Transverse colon (tissue), 4 donors: ENCODE results near the gene SDK1. TPM values are rescaled to one million over a fixed set of nuclear protein-coding genes. Genes with fewer than 3 reads are reported as not detected.

ENCODE experiments used
- DNase-seq: peaks from one replicate; pipeline ENCODE4 v3.0.0-alpha.2; 2019
- H3K27ac ChIP-seq, 4 donors: fragments of 200-600 bp; sonication (generic); 2 replicates each; pipeline ENCODE4 v1.5.1; 2016 to 2018; ENCODE audit warnings: inconsistent platforms in 4 of 4
- H3K27me3 ChIP-seq: fragments of 200-600 bp; sonication (generic); 2 replicates; pipeline ENCODE4 v1.5.1; 2017; ENCODE audit warnings: inconsistent platforms
- H3K36me3 ChIP-seq, 4 donors: fragments of 200-600 bp; sonication (generic); 2 replicates each; pipeline ENCODE4 v1.5.1; 2017 to 2019; ENCODE audit warnings: inconsistent platforms in 4 of 4
- H3K4me1 ChIP-seq, 4 donors: fragments of 200-600 bp; sonication (generic); 2 replicates each; pipeline ENCODE4 v1.5.1; 2017 to 2020; ENCODE audit warnings: inconsistent platforms in 4 of 4
- H3K4me3 ChIP-seq, 4 donors: fragments of 200-600 bp; sonication (generic); 1 replicate in 1 of 4; 2 replicates in 3 of 4; pipeline versions ENCODE4 v1.5.1 to v1.6.1; 2017 to 2019; ENCODE audit warnings: inconsistent platforms in 4 of 4
- H3K9me3 ChIP-seq, 2 donors: fragments of 200-600 bp; sonication (generic); 2 replicates each; pipeline ENCODE4 v1.5.1; 2017 to 2019; ENCODE audit warnings: inconsistent platforms in 2 of 2
- CTCF ChIP-seq, 5 experiments: fragments of 200-600 bp in 3 of 5; fragments of 450-650 bp in 2 of 5; sonication (generic) in 3 of 5; IDR thresholded peaks; 1 replicate in 2 of 5; 2 replicates in 3 of 5; pipeline ENCODE4 v1.5.1; 2016 to 2017; ENCODE audit warnings: antibody characterized with exemption in 5 of 5, inconsistent platforms in 3 of 5, mild to moderate bottlenecking in 2 of 5, moderate library complexity in 1 of 5
- EP300 ChIP-seq: sonication (generic); formaldehyde crosslinking; IDR thresholded peaks from one replicate; pipeline ENCODE4 v1.6.1; 2017; ENCODE audit warnings: antibody characterized with exemption, low read depth
- POLR2A ChIP-seq: fragments of 450-650 bp; IDR thresholded peaks from one replicate; pipeline ENCODE4 v1.6.1; 2016; ENCODE audit warnings: antibody characterized with exemption, mild to moderate bottlenecking, moderate library complexity
- POLR2AphosphoS5 ChIP-seq, 3 donors: sonication (generic); formaldehyde crosslinking; IDR thresholded peaks; one replicate each; pipeline ENCODE4 v1.6.1; 2016; ENCODE audit warnings: antibody characterized with exemption in 3 of 3
- WGBS, 2 donors: methylation state at CpG; one replicate each; pipeline ENCODE4 v1.1.5; 2018; ENCODE audit warnings: low coverage in 1 of 2; 5-methylcytosine and 5-hydroxymethylcytosine counted together
- in situ Hi-C, 4 donors: fragments of 200-750 bp; cut with MboI; loops; one replicate each; pipeline versions ENCODE4 v1.15.0 to v1.15.1; 2017; ENCODE audit warnings: low sequenced_read_pairs in 3 of 4, low pct_ligation_motif_present in 1 of 4, low pct_unique_long_range_greater_than_20kb in 1 of 4
- intact Hi-C: fragments of 100-400 bp; cut with DNase I; formaldehyde crosslinking; loops from one replicate; pipeline ENCODE4 v1.15.1; 2023; ENCODE audit warnings: low total_unique reads
- total RNA-seq, 4 donors: library from RNA; depleted of rRNA; stranded (reverse); fragments of >200 nt; gene quantifications; one replicate each; pipeline ENCODE4 v1.1.0, GENCODE V29; 2016

Gene SDK1
- total RNA-seq, 4 donors from 2014 or later: 4.0 to 8.6 (median 5.4) TPM

GRCh38 chr7:3466261-3466660, 165.2 kb downstream of the SDK1 start:
- Histone ChIP-seq H3K36me3 (no peaks in the 10 kb centered on the region), H3K9me3 (no peaks in the 10 kb centered on the region), H3K4me1 (no peaks in the 10 kb centered on the region), H3K27ac (no peak overlapping the region), H3K4me3 (no peak overlapping the region), H3K27me3 (no peaks in the 10 kb centered on the region)
- DNase-seq: no peak
- in situ Hi-C loops (no loop called here), intact Hi-C loops (no loop called here)
- WGBS, 2 donors: 82 to 93% methylated on average over 3 to 4 of the region's 4 CpGs
- no peak for TF ChIP-seq CTCF (IDR thresholded peaks at IDR 0.05)

- no peaks in the 10 kb centered on the region for H3K4me1 ChIP-seq
- intact Hi-C loops: no loop called here
- no peaks in the 10 kb centered on the region for H3K9me3 ChIP-seq
- DNase-seq: no peak
- no peak overlapping the region for H3K4me3 ChIP-seq
- in situ Hi-C loops: no loop called here
- WGBS, 2 donors: 71 to 74% methylated on average over 3 of the region's 3 CpGs
- no peaks in the 10 kb centered on the region for H3K27me3 ChIP-seq
- H3K36me3 ChIP-seq: no peaks in the 10 kb centered on the region
- TF ChIP-seq POLR2A: no peak
- no peak for TF ChIP-seq EP300
- TF ChIP-seq POLR2AphosphoS5 (IDR thresholded peaks at IDR 0.05): no peak
- no peak for TF ChIP-seq CTCF (IDR thresholded peaks at IDR 0.05)
- H3K27ac ChIP-seq: no peak overlapping the region
These were observed 168.6 kb downstream of the SDK1 start for GRCh38 chr7:3469641-3470040.

GRCh38 chr7:3480197-3480596, 179.1 kb downstream of the SDK1 start:
- intact Hi-C loops (no loop called here), in situ Hi-C loops (no loop called here)
- no peaks in the 10 kb centered on the region for H3K27me3 ChIP-seq
- H3K27ac ChIP-seq: no peak overlapping the region
- no peaks in the 10 kb centered on the region for H3K9me3 ChIP-seq
- WGBS, 2 donors: 97 to 100% methylated on average over 6 to 15 of the region's 15 CpGs
- H3K36me3 ChIP-seq: no peaks in the 10 kb centered on the region
- no peak for TF ChIP-seq CTCF (IDR thresholded peaks at IDR 0.05)
- no peak for TF ChIP-seq EP300
- no peak for TF ChIP-seq POLR2AphosphoS5 (IDR thresholded peaks at IDR 0.05)
- no peak for TF ChIP-seq POLR2A
- H3K4me1 ChIP-seq: peaks cover 0 to 3% (median 0%) of the 10 kb centered on the region in 4 donors
- DNase-seq: no peak
- H3K4me3 ChIP-seq: no peak overlapping the region

- in situ Hi-C loops: no loop called here
These were observed 180.4 kb downstream of the SDK1 start for GRCh38 chr7:3481435-3481834.

More at GRCh38 chr7:3481435-3481834, 180.4 kb downstream of the SDK1 start:
- WGBS, 2 donors: 83% methylated on average over 4 of the region's 4 CpGs; no CpG with 5 or more reads in 1 of the 2 donors
- Histone ChIP-seq H3K4me1 (peaks cover 0 to 3% (median 0%) of the 10 kb centered on the region in 4 donors), H3K9me3 (no peaks in the 10 kb centered on the region), H3K4me3 (no peak overlapping the region), H3K36me3 (no peaks in the 10 kb centered on the region), H3K27ac (no peak overlapping the region), H3K27me3 (no peaks in the 10 kb centered on the region)
- TF ChIP-seq POLR2AphosphoS5 (IDR thresholded peaks at IDR 0.05) (no peak), EP300 (no peak), POLR2A (no peak), CTCF (IDR thresholded peaks at IDR 0.05) (no peak)
- DNase-seq: no peak
- intact Hi-C loops: no loop called here
